Tibial nerve (tissue), 4 donors: Measurements from ENCODE around the gene MAPT. TPM values are rescaled to one million over a fixed set of nuclear protein-coding genes. Genes with fewer than 3 reads are reported as not detected.

ENCODE experiments used
- DNase-seq, 2 donors: peaks; one replicate each; pipeline ENCODE4 v3.0.0-alpha.2; 2019; ENCODE audit warnings: low spot score in 2 of 2
- H3K27ac ChIP-seq, 4 donors: fragments of 200-600 bp; sonication (generic) in 3 of 4; one replicate each; pipeline ENCODE4 v1.5.1; 2017 to 2019; ENCODE audit warnings: mild to moderate bottlenecking in 1 of 4
- H3K27me3 ChIP-seq, 2 donors: fragments of 200-600 bp; sonication (generic) in 1 of 2; one replicate each; pipeline versions ENCODE4 v1.5.1 to v1.6.0; 2017 to 2019
- H3K36me3 ChIP-seq, 3 donors: fragments of 200-600 bp; sonication (generic); one replicate each; pipeline ENCODE4 v1.5.1; 2018 to 2019
- H3K4me1 ChIP-seq, 4 donors: fragments of 200-600 bp; sonication (generic) in 3 of 4; one replicate each; pipeline ENCODE4 v1.5.1; 2017 to 2019
- H3K4me3 ChIP-seq, 4 donors: fragments of 200-600 bp; sonication (generic) in 3 of 4; one replicate each; pipeline ENCODE4 v1.5.1; 2017 to 2019; ENCODE audit warnings: mild to moderate bottlenecking in 1 of 4, moderate library complexity in 1 of 4
- H3K9me3 ChIP-seq, 4 donors: fragments of 200-600 bp; sonication (generic) in 3 of 4; one replicate each; pipeline ENCODE4 v1.5.1; 2017 to 2019
- EP300 ChIP-seq, 2 donors: sonication (generic); formaldehyde crosslinking; IDR thresholded peaks; one replicate each; pipeline ENCODE4 v1.6.1; 2017; ENCODE audit warnings: antibody characterized with exemption in 2 of 2, mild to moderate bottlenecking in 1 of 2
- POLR2A ChIP-seq, 2 donors: fragments of 450-650 bp; IDR thresholded peaks; one replicate each; pipeline ENCODE4 v1.6.1; 2017; ENCODE audit warnings: antibody characterized with exemption in 2 of 2, mild to moderate bottlenecking in 2 of 2, moderate library complexity in 2 of 2
- WGBS, 2 donors: methylation state at CpG; one replicate each; pipeline ENCODE4 v1.1.5; 2018; 5-methylcytosine and 5-hydroxymethylcytosine counted together
- total RNA-seq, 4 donors: library from RNA; depleted of rRNA; stranded (reverse); fragments of >200 nt; gene quantifications; one replicate each; pipeline ENCODE4 v1.1.0, GENCODE V29; 2016
- TF ChIP-seq, protein P1 (sequence below), 5 experiments: fragments of 200-600 bp in 3 of 5; fragments of 450-650 bp in 2 of 5; sonication (generic) in 3 of 5; IDR thresholded peaks; one replicate each; pipeline ENCODE4 v1.5.1; 2016 to 2019; ENCODE audit warnings: antibody characterized with exemption in 5 of 5, mild to moderate bottlenecking in 3 of 5, moderate library complexity in 2 of 5

MAPT gene
- total RNA-seq, 4 donors from 2014 or later: 2.5 to 3.1 (median 2.8) TPM

DNA sequence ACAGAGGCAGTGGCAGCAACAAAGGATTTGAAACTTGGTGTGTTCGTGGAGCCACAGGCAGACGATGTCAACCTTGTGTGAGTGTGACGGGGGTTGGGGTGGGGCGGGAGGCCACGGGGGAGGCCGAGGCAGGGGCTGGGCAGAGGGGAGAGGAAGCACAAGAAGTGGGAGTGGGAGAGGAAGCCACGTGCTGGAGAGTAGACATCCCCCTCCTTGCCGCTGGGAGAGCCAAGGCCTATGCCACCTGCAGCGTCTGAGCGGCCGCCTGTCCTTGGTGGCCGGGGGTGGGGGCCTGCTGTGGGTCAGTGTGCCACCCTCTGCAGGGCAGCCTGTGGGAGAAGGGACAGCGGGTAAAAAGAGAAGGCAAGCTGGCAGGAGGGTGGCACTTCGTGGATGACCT lies 130.2 kb downstream of the MAPT start:
- peaks cover 0 to 14% (median 3%) of the 10 kb centered on the region in 4 donors for H3K4me1 ChIP-seq
- no peaks in the 10 kb centered on the region for H3K9me3 ChIP-seq
- H3K4me3 ChIP-seq: no peak overlapping the region
- 65 to 71% methylated on average over 12 to 14 of the region's 14 CpGs for WGBS, 2 donors
- H3K36me3 ChIP-seq: peaks cover 0 to 66% (median 0%) of the 10 kb centered on the region in 3 donors
- TF ChIP-seq, protein P1, sequence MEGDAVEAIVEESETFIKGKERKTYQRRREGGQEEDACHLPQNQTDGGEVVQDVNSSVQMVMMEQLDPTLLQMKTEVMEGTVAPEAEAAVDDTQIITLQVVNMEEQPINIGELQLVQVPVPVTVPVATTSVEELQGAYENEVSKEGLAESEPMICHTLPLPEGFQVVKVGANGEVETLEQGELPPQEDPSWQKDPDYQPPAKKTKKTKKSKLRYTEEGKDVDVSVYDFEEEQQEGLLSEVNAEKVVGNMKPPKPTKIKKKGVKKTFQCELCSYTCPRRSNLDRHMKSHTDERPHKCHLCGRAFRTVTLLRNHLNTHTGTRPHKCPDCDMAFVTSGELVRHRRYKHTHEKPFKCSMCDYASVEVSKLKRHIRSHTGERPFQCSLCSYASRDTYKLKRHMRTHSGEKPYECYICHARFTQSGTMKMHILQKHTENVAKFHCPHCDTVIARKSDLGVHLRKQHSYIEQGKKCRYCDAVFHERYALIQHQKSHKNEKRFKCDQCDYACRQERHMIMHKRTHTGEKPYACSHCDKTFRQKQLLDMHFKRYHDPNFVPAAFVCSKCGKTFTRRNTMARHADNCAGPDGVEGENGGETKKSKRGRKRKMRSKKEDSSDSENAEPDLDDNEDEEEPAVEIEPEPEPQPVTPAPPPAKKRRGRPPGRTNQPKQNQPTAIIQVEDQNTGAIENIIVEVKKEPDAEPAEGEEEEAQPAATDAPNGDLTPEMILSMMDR (IDR thresholded peaks at IDR 0.05): no peak
- TF ChIP-seq POLR2A (IDR thresholded peaks at IDR 0.05) (no peak), EP300 (IDR thresholded peaks at IDR 0.05) (no peak)
- H3K27ac ChIP-seq: no peak overlapping the region
- no peaks in the 10 kb centered on the region for H3K27me3 ChIP-seq
- no peak for DNase-seq

DNA sequence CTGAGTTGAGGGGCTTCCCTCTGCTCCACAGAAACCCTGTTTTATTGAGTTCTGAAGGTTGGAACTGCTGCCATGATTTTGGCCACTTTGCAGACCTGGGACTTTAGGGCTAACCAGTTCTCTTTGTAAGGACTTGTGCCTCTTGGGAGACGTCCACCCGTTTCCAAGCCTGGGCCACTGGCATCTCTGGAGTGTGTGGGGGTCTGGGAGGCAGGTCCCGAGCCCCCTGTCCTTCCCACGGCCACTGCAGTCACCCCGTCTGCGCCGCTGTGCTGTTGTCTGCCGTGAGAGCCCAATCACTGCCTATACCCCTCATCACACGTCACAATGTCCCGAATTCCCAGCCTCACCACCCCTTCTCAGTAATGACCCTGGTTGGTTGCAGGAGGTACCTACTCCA lies 130.7 kb downstream of the MAPT start:
- H3K4me3 ChIP-seq: no peak overlapping the region
- WGBS, 2 donors: 83 to 91% methylated on average over 10 of the region's 10 CpGs
- TF ChIP-seq POLR2A (IDR thresholded peaks at IDR 0.05) (no peak), EP300 (IDR thresholded peaks at IDR 0.05) (no peak)
- TF ChIP-seq, protein P1 (IDR thresholded peaks at IDR 0.05): no peak
- peaks cover 0 to 68% (median 0%) of the 10 kb centered on the region in 3 donors for H3K36me3 ChIP-seq
- H3K4me1 ChIP-seq: peaks cover 0 to 14% (median 3%) of the 10 kb centered on the region in 4 donors
- H3K9me3 ChIP-seq: no peaks in the 10 kb centered on the region
- DNase-seq: no peak
- H3K27ac ChIP-seq: no peak overlapping the region
- H3K27me3 ChIP-seq: no peaks in the 10 kb centered on the region

DNA sequence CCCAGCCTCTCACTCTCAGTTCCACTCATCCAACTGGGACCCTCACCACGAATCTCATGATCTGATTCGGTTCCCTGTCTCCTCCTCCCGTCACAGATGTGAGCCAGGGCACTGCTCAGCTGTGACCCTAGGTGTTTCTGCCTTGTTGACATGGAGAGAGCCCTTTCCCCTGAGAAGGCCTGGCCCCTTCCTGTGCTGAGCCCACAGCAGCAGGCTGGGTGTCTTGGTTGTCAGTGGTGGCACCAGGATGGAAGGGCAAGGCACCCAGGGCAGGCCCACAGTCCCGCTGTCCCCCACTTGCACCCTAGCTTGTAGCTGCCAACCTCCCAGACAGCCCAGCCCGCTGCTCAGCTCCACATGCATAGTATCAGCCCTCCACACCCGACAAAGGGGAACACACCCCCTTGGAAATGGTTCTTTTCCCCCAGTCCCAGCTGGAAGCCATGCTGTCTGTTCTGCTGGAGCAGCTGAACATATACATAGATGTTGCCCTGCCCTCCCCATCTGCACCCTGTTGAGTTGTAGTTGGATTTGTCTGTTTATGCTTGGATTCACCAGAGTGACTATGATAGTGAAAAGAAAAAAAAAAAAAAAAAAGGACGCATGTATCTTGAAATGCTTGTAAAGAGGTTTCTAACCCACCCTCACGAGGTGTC lies 131.3 kb downstream of the MAPT start:
- no peak overlapping the region for H3K4me3 ChIP-seq
- no peaks in the 10 kb centered on the region for H3K9me3 ChIP-seq
- no peak for DNase-seq
- H3K36me3 ChIP-seq: peaks cover 0 to 73% (median under 1%) of the 10 kb centered on the region in 3 donors
- 81 to 91% methylated on average over 7 to 8 of the region's 8 CpGs for WGBS, 2 donors
- no peak for TF ChIP-seq POLR2A (IDR thresholded peaks at IDR 0.05)
- no peak for TF ChIP-seq EP300 (IDR thresholded peaks at IDR 0.05)
- no peak overlapping the region for H3K27ac ChIP-seq
- H3K4me1 ChIP-seq: peaks cover 0 to 14% (median 0%) of the 10 kb centered on the region in 4 donors
- H3K27me3 ChIP-seq: no peaks in the 10 kb centered on the region

DNA sequence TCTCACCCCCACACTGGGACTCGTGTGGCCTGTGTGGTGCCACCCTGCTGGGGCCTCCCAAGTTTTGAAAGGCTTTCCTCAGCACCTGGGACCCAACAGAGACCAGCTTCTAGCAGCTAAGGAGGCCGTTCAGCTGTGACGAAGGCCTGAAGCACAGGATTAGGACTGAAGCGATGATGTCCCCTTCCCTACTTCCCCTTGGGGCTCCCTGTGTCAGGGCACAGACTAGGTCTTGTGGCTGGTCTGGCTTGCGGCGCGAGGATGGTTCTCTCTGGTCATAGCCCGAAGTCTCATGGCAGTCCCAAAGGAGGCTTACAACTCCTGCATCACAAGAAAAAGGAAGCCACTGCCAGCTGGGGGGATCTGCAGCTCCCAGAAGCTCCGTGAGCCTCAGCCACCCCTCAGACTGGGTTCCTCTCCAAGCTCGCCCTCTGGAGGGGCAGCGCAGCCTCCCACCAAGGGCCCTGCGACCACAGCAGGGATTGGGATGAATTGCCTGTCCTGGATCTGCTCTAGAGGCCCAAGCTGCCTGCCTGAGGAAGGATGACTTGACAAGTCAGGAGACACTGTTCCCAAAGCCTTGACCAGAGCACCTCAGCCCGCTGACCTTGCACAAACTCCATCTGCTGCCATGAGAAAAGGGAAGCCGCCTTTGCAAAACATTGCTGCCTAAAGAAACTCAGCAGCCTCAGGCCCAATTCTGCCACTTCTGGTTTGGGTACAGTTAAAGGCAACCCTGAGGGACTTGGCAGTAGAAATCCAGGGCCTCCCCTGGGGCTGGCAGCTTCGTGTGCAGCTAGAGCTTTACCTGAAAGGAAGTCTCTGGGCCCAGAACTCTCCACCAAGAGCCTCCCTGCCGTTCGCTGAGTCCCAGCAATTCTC lies 132.1 kb downstream of the MAPT start:
- Histone ChIP-seq H3K4me3 (no peak overlapping the region), H3K9me3 (no peaks in the 10 kb centered on the region), H3K27ac (peak overlapping the region in 1 of 4 donors; percentile 16), H3K4me1 (peaks cover 0 to 14% (median 0%) of the 10 kb centered on the region in 4 donors), H3K36me3 (peaks cover under 1 to 73% (median 7%) of the 10 kb centered on the region in 3 donors), H3K27me3 (no peaks in the 10 kb centered on the region)
- DNase-seq: peak in 1 of 2 donors; percentile 20
- TF ChIP-seq, protein P1 (IDR thresholded peaks at IDR 0.05): no peak
- TF ChIP-seq POLR2A (IDR thresholded peaks at IDR 0.05) (no peak), EP300 (IDR thresholded peaks at IDR 0.05) (no peak)
- 82 to 83% methylated on average over 15 to 17 of the region's 17 CpGs for WGBS, 2 donors

DNA sequence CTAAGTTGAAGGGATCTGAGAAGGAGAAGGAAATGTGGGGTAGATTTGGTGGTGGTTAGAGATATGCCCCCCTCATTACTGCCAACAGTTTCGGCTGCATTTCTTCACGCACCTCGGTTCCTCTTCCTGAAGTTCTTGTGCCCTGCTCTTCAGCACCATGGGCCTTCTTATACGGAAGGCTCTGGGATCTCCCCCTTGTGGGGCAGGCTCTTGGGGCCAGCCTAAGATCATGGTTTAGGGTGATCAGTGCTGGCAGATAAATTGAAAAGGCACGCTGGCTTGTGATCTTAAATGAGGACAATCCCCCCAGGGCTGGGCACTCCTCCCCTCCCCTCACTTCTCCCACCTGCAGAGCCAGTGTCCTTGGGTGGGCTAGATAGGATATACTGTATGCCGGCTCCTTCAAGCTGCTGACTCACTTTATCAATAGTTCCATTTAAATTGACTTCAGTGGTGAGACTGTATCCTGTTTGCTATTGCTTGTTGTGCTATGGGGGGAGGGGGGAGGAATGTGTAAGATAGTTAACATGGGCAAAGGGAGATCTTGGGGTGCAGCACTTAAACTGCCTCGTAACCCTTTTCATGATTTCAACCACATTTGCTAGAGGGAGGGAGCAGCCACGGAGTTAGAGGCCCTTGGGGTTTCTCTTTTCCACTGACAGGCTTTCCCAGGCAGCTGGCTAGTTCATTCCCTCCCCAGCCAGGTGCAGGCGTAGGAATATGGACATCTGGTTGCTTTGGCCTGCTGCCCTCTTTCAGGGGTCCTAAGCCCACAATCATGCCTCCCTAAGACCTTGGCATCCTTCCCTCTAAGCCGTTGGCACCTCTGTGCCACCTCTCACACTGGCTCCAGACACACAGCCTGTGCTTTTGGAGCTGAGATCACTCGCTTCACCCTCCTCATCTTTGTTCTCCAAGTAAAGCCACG lies 133.0 kb downstream of the MAPT start:
- no peak for TF ChIP-seq EP300 (IDR thresholded peaks at IDR 0.05)
- TF ChIP-seq, protein P1 (IDR thresholded peaks at IDR 0.05): no peak
- TF ChIP-seq POLR2A (IDR thresholded peaks at IDR 0.05): no peak
- peaks cover 0 to 14% (median 0%) of the 10 kb centered on the region in 4 donors for H3K4me1 ChIP-seq
- no peaks in the 10 kb centered on the region for H3K9me3 ChIP-seq
- H3K27me3 ChIP-seq: no peaks in the 10 kb centered on the region
- H3K27ac ChIP-seq: peak overlapping the region in 2 of 4 donors; percentile 11 to 16
- H3K36me3 ChIP-seq: peaks cover 3 to 81% (median 16%) of the 10 kb centered on the region in 3 donors
- no peak overlapping the region for H3K4me3 ChIP-seq
- no peak for DNase-seq
- WGBS, 2 donors: 64 to 67% methylated on average over 12 of the region's 12 CpGs
